GM23338 (cell line): ENCODE results near the gene CENPX. TPM values are rescaled to one million over a fixed set of nuclear protein-coding genes. Genes with fewer than 3 reads are reported as not detected.

Experiments
- ATAC-seq: fragments of 200-7000 bp; cut with Tn5 transposase; 3 replicates; pipeline ENCODE4 v1.9.1; 2020
- DNase-seq: peaks from one replicate; pipeline ENCODE4 v3.0.0-alpha.2; 2015; ENCODE audit warnings: low spot score
- H2AFZ ChIP-seq: fragments of 200-600 bp; sonication (generic); 2 replicates; pipeline ENCODE4 v1.8.0; 2016; ENCODE audit warnings: antibody characterized with exemption, mild to moderate bottlenecking, moderate library complexity
- H3F3A ChIP-seq: fragments of 200-600 bp; sonication (generic); replicated peaks from 2 replicates; pipeline ENCODE4 v1.8.0; 2017; ENCODE audit warnings: antibody characterized with exemption, mixed run types, low read depth
- H3K27ac ChIP-seq: fragments of 200-600 bp; sonication (generic); 2 replicates; pipeline ENCODE4 v1.6.1; 2016; ENCODE audit warnings: low read depth
- H3K27me3 ChIP-seq: fragments of 200-600 bp; sonication (generic); 2 replicates; pipeline ENCODE4 v1.8.0; 2016; ENCODE audit warnings: mild to moderate bottlenecking, mixed run types, moderate library complexity; ENCODE audit not compliant: insufficient read depth
- H3K36me3 ChIP-seq: fragments of 200-600 bp; sonication (generic); 2 replicates; pipeline ENCODE4 v1.8.0; 2016; ENCODE audit warnings: mild to moderate bottlenecking; ENCODE audit not compliant: insufficient read depth
- H3K4me1 ChIP-seq: fragments of 200-600 bp; sonication (generic); 2 replicates; pipeline ENCODE4 v1.8.0; 2016; ENCODE audit warnings: mild to moderate bottlenecking, moderate library complexity; ENCODE audit not compliant: insufficient read depth
- H3K4me2 ChIP-seq: fragments of 200-600 bp; sonication (generic); 2 replicates; pipeline ENCODE4 v1.7.1; 2017; ENCODE audit warnings: mixed run types
- H3K4me3 ChIP-seq: fragments of 200-600 bp; sonication (generic); 2 replicates; pipeline ENCODE4 v1.6.1; 2016; ENCODE audit warnings: mixed run types
- H3K79me2 ChIP-seq: fragments of 200-600 bp; sonication (generic); replicated peaks from 2 replicates; pipeline ENCODE4 v1.8.0; 2017; ENCODE audit warnings: mild to moderate bottlenecking; ENCODE audit not compliant: insufficient read depth
- H3K9me2 ChIP-seq: fragments of 200-600 bp; sonication (generic); 2 replicates; pipeline ENCODE4 v1.8.0; 2017; ENCODE audit not compliant: insufficient read depth
- H4K20me1 ChIP-seq: fragments of 200-600 bp; sonication (generic); replicated peaks from 2 replicates; pipeline ENCODE4 v1.8.0; 2017; ENCODE audit warnings: mild to moderate bottlenecking; ENCODE audit not compliant: insufficient read depth
- H3K27ac Mint-ChIP-seq: 2 replicates; pipeline ENCODE4 v1.8.0; 2020; ENCODE audit warnings: inconsistent platforms, mild to moderate bottlenecking, moderate library complexity, mixed read lengths
- H3K27me3 Mint-ChIP-seq: 3 replicates; pipeline ENCODE4 v1.8.0; 2022; ENCODE audit warnings: low read depth, mild to moderate bottlenecking, moderate library complexity, mixed read lengths, inconsistent platforms; ENCODE audit not compliant: insufficient read depth, poor library complexity
- H3K36me3 Mint-ChIP-seq: 3 replicates; pipeline ENCODE4 v1.8.0; 2021; ENCODE audit warnings: low read depth, mild to moderate bottlenecking, inconsistent platforms, moderate library complexity, mixed read lengths
- H3K4me1 Mint-ChIP-seq: 3 replicates; pipeline ENCODE4 v1.8.0; 2020; ENCODE audit warnings: mild to moderate bottlenecking, inconsistent platforms, mixed read lengths
- H3K4me3 Mint-ChIP-seq: 3 replicates; pipeline ENCODE4 v1.8.0; 2021; ENCODE audit warnings: moderate library complexity, mild to moderate bottlenecking, inconsistent platforms, mixed read lengths
- H3K9me3 Mint-ChIP-seq: 3 replicates; pipeline ENCODE4 v1.8.0; 2020; ENCODE audit warnings: moderate library complexity, mild to moderate bottlenecking, inconsistent platforms, mixed read lengths
- CREB1 ChIP-seq: fragments of 250-450 bp; sonication (Bioruptor Pico); IDR thresholded peaks from 2 replicates; pipeline ENCODE4 v1.5.0; 2020; ENCODE audit warnings: low read depth, mild to moderate bottlenecking, moderate library complexity
- EZH2phosphoT487 ChIP-seq: fragments of 200-600 bp; sonication (generic); IDR thresholded peaks from one replicate; pipeline ENCODE4 v1.8.1; 2018; ENCODE audit warnings: antibody characterized with exemption; ENCODE audit not compliant: unreplicated experiment
- NANOG ChIP-seq: IDR thresholded peaks from 2 replicates; pipeline ENCODE4 v1.6.1; 2016; ENCODE audit warnings: antibody characterized with exemption, borderline replicate concordance
- polyA plus RNA-seq: library from polyadenylated mRNA; unstranded; fragments of >200 nt; fragmentation: Nextera tagmentation; extraction: Ambion mirVana; gene quantifications from 2 replicates; pipeline ENCODE4 v1.2.1, GENCODE V29; 2016
- total RNA-seq: library from RNA; depleted of rRNA; stranded (reverse); fragments of >200 nt; shearing (Covaris generic); gene quantifications from 2 replicates; pipeline ENCODE4 v1.2.3, GENCODE V29; 2014
- TF ChIP-seq, protein P1 (sequence below): IDR thresholded peaks from 2 replicates; pipeline ENCODE4 v1.6.1; 2016; ENCODE audit warnings: antibody characterized with exemption
- TF ChIP-seq, protein P2 (sequence below): IDR thresholded peaks from one replicate; pipeline ENCODE4 v1.6.1; 2018; ENCODE audit warnings: antibody characterized with exemption; ENCODE audit not compliant: unreplicated experiment

Gene CENPX
- total and polyA plus RNA-seq, 2 experiments from 2014 or later = 114 to 157 TPM

DNA sequence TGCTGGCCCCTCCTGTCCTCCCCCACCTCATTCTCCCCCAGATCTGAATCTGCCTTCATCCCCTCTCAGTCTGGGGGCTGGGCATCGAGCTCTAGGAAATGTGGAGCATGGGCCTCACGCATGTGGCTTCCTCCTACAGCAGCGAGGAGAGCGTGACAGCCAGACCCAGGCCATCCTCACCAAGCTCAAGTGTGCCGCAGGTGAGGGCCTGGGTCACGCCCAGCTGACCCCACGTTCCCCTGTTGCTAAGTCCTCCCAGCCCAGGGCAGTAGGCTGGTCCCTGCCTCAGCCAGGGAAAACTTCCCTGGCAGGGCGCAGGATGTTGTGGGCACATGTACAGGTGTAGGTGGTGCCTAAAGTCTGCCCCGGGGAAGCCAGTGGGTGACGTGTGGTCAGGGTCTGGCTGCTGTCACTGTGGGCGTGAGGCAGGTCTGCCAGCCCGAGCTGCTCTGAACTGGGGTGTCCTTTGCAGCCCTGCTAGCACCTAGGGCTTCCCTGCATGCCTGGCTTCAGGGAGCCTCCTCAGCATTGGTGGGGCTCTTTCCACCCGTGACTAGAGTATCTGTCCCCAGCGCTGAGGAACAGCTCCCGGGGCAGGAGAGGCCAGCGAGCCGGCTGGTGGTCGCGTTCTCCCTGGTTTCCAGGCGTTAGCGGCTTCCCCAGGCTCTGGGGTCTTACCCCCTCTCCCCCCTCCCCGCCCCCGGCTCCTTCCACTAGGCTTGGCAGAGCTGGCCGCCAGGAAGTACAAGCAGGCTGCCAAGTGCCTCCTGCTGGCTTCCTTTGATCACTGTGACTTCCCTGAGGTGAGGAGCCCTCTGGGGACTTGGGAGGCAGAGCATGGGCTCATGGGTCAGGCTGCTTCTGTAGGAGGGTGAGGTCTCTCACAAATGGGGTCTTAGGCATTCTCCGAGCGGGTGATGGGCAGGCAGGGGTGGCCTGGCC, 32.6 kb upstream of the CENPX start:
- DNase-seq (no peak), ATAC-seq (no peak)
- peaks cover 4% of the 10 kb centered on the region; the same call in 1 of the 2 replicates for H3K36me3 ChIP-seq
- no peaks in the 10 kb centered on the region for H3K27me3 ChIP-seq
- TF ChIP-seq, protein P1, sequence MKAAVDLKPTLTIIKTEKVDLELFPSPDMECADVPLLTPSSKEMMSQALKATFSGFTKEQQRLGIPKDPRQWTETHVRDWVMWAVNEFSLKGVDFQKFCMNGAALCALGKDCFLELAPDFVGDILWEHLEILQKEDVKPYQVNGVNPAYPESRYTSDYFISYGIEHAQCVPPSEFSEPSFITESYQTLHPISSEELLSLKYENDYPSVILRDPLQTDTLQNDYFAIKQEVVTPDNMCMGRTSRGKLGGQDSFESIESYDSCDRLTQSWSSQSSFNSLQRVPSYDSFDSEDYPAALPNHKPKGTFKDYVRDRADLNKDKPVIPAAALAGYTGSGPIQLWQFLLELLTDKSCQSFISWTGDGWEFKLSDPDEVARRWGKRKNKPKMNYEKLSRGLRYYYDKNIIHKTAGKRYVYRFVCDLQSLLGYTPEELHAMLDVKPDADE = no peak
- TF ChIP-seq CREB1 (CRISPR knock-in tag) = no peak
- H3K79me2 ChIP-seq = peaks cover 9% of the 10 kb centered on the region; the same call in 1 of the 2 replicates
- H3K4me3 ChIP-seq = no peak overlapping the region
- peaks cover 16% of the 10 kb centered on the region for H3K27me3 Mint-ChIP-seq
- H3F3A ChIP-seq = peaks cover 9% of the 10 kb centered on the region; the same call in 1 of the 2 replicates
- no peak overlapping the region for H3K4me2 ChIP-seq
- H3K9me2 ChIP-seq = no peaks in the 10 kb centered on the region
- H3K4me1 Mint-ChIP-seq = no peaks in the 10 kb centered on the region; the same call in 2 of the 3 replicates
- H3K4me1 ChIP-seq = no peaks in the 10 kb centered on the region
- H3K4me3 Mint-ChIP-seq = no peak overlapping the region
- H3K36me3 Mint-ChIP-seq = peaks cover 22% of the 10 kb centered on the region
- peaks cover 8% of the 10 kb centered on the region; the same call in 1 of the 2 replicates for H4K20me1 ChIP-seq
- no peaks in the 10 kb centered on the region for H3K9me3 Mint-ChIP-seq
- no peak overlapping the region for H2AFZ ChIP-seq
- no peak overlapping the region for H3K27ac Mint-ChIP-seq
- no peak overlapping the region for H3K27ac ChIP-seq

DNA sequence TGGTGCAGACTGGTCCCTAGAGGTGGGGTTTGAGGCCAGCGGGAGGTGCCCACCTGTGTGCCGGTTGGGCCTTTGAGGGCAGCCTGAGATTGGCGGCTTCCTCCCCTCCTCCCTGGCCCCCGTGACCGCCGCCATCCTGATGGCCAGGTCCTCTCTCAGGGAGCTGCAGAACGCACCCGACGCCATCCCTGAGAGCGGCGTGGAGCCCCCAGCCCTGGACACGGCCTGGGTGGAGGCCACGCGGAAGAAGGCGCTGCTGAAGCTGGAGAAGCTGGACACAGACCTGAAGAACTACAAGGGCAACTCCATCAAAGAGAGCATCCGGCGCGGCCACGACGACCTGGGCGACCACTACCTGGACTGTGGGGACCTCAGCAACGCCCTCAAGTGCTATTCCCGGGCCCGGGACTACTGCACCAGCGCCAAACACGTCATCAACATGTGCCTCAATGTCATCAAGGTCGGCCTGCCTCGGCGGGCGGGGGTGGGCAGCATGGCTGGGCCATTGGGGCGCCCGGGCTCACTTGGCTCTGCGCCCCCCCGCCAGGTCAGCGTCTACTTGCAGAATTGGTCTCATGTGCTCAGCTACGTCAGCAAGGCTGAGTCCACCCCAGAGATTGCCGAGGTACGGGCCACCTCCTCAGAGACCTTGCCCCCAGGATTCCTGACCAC, 31.8 kb upstream of the CENPX start:
- Histone ChIP-seq H3K27ac (no peak overlapping the region), H3K36me3 (peaks cover 4% of the 10 kb centered on the region; the same call in 1 of the 2 replicates), H3K4me2 (no peak overlapping the region), H3K9me2 (no peaks in the 10 kb centered on the region), H4K20me1 (peaks cover 8% of the 10 kb centered on the region; the same call in 1 of the 2 replicates), H3K4me3 (no peak overlapping the region), H3K27me3 (no peaks in the 10 kb centered on the region), H3F3A (0 out of 2 replicates have a peak, but pooled peaks cover 6% of the 10 kb centered on the region), H2AFZ (no peak overlapping the region), H3K4me1 (no peaks in the 10 kb centered on the region), H3K79me2 (peaks cover 9% of the 10 kb centered on the region; the same call in 1 of the 2 replicates)
- no peak for DNase-seq
- Mint-ChIP-seq H3K27me3 (peaks cover 15% of the 10 kb centered on the region), H3K9me3 (no peaks in the 10 kb centered on the region), H3K4me3 (no peak overlapping the region), H3K4me1 (no peaks in the 10 kb centered on the region; the same call in 2 of the 3 replicates), H3K36me3 (peaks cover 21% of the 10 kb centered on the region), H3K27ac (no peak overlapping the region)
- TF ChIP-seq NANOG (no peak), CREB1 (CRISPR knock-in tag) (0 out of 2 replicates have a peak, but pooled peaks have one; percentile 24)
- no peak for ATAC-seq

DNA sequence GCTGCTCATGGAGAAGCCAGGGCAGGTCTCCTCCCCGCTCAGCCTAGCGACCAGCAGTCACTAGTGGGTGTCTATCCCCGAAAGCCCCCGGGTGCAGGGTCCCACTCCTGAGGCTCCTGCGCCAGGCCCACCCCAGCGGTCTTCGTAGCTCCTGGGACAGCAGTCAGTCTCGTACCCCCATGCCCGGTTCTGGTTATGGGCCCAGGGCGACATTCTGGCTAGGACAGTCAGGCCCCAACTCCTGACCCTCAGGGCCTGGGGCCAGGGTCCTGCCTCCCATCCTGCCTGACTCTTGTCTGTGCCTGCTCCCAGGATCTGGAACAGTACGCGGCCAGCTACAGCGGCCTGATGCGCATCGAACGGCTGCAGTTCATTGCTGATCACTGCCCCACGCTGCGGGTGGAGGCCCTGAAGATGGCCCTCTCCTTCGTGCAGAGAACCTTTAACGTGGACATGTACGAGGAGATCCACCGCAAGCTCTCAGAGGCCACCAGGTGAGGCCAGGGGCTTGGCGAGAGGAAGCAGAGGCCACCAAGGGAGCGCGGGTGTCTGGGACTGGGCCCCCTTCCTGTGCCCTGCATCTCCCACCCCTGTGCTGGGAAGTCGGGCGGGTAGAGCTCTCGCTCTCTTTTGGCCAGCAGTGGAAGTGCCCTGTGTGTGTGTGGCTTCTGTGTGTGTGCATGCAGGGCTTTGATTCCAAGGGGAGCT, 31.0 kb upstream of the CENPX start:
- Histone ChIP-seq H3K4me3 (peak overlapping the region; percentile 89; the same call in 1 of the 2 replicates), H4K20me1 (peaks cover 8% of the 10 kb centered on the region; the same call in 1 of the 2 replicates), H3K4me2 (no peak overlapping the region), H3K79me2 (peaks cover 9% of the 10 kb centered on the region; the same call in 1 of the 2 replicates), H3K9me2 (no peaks in the 10 kb centered on the region), H3F3A (0 out of 2 replicates have a peak, but pooled peaks cover 6% of the 10 kb centered on the region), H3K27ac (no peak overlapping the region), H2AFZ (no peak overlapping the region), H3K4me1 (no peaks in the 10 kb centered on the region), H3K36me3 (peaks cover 4% of the 10 kb centered on the region; the same call in 1 of the 2 replicates), H3K27me3 (no peaks in the 10 kb centered on the region)
- DNase-seq (no peak), ATAC-seq (no peak)
- Mint-ChIP-seq H3K36me3 (peaks cover 21% of the 10 kb centered on the region), H3K4me1 (no peaks in the 10 kb centered on the region; the same call in 2 of the 3 replicates), H3K27me3 (peaks cover 15% of the 10 kb centered on the region), H3K4me3 (peak overlapping the region; percentile 86), H3K27ac (no peak overlapping the region), H3K9me3 (no peaks in the 10 kb centered on the region)
- TF ChIP-seq, protein P2, sequence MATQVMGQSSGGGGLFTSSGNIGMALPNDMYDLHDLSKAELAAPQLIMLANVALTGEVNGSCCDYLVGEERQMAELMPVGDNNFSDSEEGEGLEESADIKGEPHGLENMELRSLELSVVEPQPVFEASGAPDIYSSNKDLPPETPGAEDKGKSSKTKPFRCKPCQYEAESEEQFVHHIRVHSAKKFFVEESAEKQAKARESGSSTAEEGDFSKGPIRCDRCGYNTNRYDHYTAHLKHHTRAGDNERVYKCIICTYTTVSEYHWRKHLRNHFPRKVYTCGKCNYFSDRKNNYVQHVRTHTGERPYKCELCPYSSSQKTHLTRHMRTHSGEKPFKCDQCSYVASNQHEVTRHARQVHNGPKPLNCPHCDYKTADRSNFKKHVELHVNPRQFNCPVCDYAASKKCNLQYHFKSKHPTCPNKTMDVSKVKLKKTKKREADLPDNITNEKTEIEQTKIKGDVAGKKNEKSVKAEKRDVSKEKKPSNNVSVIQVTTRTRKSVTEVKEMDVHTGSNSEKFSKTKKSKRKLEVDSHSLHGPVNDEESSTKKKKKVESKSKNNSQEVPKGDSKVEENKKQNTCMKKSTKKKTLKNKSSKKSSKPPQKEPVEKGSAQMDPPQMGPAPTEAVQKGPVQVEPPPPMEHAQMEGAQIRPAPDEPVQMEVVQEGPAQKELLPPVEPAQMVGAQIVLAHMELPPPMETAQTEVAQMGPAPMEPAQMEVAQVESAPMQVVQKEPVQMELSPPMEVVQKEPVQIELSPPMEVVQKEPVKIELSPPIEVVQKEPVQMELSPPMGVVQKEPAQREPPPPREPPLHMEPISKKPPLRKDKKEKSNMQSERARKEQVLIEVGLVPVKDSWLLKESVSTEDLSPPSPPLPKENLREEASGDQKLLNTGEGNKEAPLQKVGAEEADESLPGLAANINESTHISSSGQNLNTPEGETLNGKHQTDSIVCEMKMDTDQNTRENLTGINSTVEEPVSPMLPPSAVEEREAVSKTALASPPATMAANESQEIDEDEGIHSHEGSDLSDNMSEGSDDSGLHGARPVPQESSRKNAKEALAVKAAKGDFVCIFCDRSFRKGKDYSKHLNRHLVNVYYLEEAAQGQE = no peak
- TF ChIP-seq EZH2phosphoT487 = no peak
